Ishikawa (cell line): ENCODE measurements around the gene ZNF423.

Source experiments
- CEBPB ChIP-seq: IDR thresholded peaks from 2 replicates; pipeline ENCODE4 v1.6.1; 2012
- CREB1 ChIP-seq: IDR thresholded peaks from 2 replicates; pipeline ENCODE4 v1.6.1; 2012; ENCODE audit warnings: low read depth
- EGR1 ChIP-seq: IDR thresholded peaks from 2 replicates; pipeline ENCODE4 v1.6.1; 2012
- EP300 ChIP-seq: IDR thresholded peaks from 2 replicates; pipeline ENCODE4 v1.6.1; 2012; ENCODE audit warnings: borderline replicate concordance
- FOXM1 ChIP-seq: IDR thresholded peaks from 2 replicates; pipeline ENCODE4 v1.6.1; 2012; ENCODE audit warnings: low read depth, borderline replicate concordance
- NFIC ChIP-seq: IDR thresholded peaks from 2 replicates; pipeline ENCODE4 v1.6.1; 2012
- RAD21 ChIP-seq: IDR thresholded peaks from 2 replicates; pipeline ENCODE4 v1.6.1; 2012; ENCODE audit warnings: low read depth
- TAF1 ChIP-seq: IDR thresholded peaks from 2 replicates; pipeline ENCODE4 v1.6.1; 2012; ENCODE audit warnings: low read depth, mild to moderate bottlenecking
- TCF12 ChIP-seq: IDR thresholded peaks from 2 replicates; pipeline ENCODE4 v1.6.1; 2012; ENCODE audit warnings: low read depth
- TEAD4 ChIP-seq: IDR thresholded peaks from 2 replicates; pipeline ENCODE4 v1.6.1; 2012
- YY1 ChIP-seq: IDR thresholded peaks from 2 replicates; pipeline ENCODE4 v1.6.1; 2012; ENCODE audit warnings: low read depth
- TF ChIP-seq, protein P1 (sequence below): IDR thresholded peaks from 2 replicates; pipeline ENCODE4 v1.6.1; 2012; ENCODE audit warnings: low read depth, mild to moderate bottlenecking
- TF ChIP-seq, protein P2 (sequence below): IDR thresholded peaks from 2 replicates; pipeline ENCODE4 v1.6.1; 2012
- TF ChIP-seq, protein P3 (sequence below): IDR thresholded peaks from 2 replicates; pipeline ENCODE4 v1.6.1; 2012

DNA sequence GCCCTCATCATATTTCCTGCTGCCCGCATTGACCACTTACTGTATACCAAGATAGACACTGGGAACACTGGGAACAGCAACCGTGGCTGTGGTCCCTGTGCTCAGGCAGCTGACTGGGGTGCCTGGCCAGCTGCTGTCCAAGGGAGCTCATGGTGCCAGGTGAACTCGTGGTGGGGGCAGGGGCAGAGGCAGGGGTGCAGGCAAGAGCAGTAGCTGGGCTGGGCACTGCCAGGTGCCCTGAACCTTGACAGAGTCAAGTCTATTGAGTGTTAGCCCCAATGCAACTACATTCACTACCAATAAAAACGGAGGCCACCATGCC lies 279.8 kb downstream of the ZNF423 start:
- TF ChIP-seq EGR1 (no peak), TCF12 (no peak), EP300 (no peak), CEBPB (no peak), TAF1 (no peak), CREB1 (no peak), TEAD4 (no peak), RAD21 (no peak), NFIC (no peak), YY1 (no peak), FOXM1 (no peak)
- TF ChIP-seq, protein P1, sequence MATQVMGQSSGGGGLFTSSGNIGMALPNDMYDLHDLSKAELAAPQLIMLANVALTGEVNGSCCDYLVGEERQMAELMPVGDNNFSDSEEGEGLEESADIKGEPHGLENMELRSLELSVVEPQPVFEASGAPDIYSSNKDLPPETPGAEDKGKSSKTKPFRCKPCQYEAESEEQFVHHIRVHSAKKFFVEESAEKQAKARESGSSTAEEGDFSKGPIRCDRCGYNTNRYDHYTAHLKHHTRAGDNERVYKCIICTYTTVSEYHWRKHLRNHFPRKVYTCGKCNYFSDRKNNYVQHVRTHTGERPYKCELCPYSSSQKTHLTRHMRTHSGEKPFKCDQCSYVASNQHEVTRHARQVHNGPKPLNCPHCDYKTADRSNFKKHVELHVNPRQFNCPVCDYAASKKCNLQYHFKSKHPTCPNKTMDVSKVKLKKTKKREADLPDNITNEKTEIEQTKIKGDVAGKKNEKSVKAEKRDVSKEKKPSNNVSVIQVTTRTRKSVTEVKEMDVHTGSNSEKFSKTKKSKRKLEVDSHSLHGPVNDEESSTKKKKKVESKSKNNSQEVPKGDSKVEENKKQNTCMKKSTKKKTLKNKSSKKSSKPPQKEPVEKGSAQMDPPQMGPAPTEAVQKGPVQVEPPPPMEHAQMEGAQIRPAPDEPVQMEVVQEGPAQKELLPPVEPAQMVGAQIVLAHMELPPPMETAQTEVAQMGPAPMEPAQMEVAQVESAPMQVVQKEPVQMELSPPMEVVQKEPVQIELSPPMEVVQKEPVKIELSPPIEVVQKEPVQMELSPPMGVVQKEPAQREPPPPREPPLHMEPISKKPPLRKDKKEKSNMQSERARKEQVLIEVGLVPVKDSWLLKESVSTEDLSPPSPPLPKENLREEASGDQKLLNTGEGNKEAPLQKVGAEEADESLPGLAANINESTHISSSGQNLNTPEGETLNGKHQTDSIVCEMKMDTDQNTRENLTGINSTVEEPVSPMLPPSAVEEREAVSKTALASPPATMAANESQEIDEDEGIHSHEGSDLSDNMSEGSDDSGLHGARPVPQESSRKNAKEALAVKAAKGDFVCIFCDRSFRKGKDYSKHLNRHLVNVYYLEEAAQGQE: no peak
- TF ChIP-seq, protein P2, sequence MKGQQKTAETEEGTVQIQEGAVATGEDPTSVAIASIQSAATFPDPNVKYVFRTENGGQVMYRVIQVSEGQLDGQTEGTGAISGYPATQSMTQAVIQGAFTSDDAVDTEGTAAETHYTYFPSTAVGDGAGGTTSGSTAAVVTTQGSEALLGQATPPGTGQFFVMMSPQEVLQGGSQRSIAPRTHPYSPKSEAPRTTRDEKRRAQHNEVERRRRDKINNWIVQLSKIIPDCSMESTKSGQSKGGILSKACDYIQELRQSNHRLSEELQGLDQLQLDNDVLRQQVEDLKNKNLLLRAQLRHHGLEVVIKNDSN: no peak
- TF ChIP-seq, protein P3, sequence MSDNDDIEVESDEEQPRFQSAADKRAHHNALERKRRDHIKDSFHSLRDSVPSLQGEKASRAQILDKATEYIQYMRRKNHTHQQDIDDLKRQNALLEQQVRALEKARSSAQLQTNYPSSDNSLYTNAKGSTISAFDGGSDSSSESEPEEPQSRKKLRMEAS: no peak
